Upper lobe of left lung (tissue), 4 donors: ENCODE measurements around the gene ARL5C.

Experiments used
- EP300 ChIP-seq, 4 donors: sonication (generic); formaldehyde crosslinking; IDR thresholded peaks; one replicate each; pipeline ENCODE4 v1.5.1; 2017; ENCODE audit warnings: antibody characterized with exemption in 4 of 4, control low read depth in 2 of 4
- POLR2A ChIP-seq, 4 donors: fragments of 450-650 bp; IDR thresholded peaks; one replicate each; pipeline ENCODE4 v1.5.1; 2016 to 2017; ENCODE audit warnings: antibody characterized with exemption in 4 of 4, mild to moderate bottlenecking in 2 of 4
- POLR2AphosphoS5 ChIP-seq, 2 donors: sonication (generic); formaldehyde crosslinking; IDR thresholded peaks; one replicate each; pipeline ENCODE4 v1.5.1; 2017; ENCODE audit warnings: antibody characterized with exemption in 2 of 2
- TF ChIP-seq, protein P1 (sequence below), 6 experiments: fragments of 450-650 bp in 4 of 6; fragments of 200-600 bp in 2 of 6; sonication (generic) in 2 of 6; IDR thresholded peaks; one replicate each; pipeline ENCODE4 v1.5.1; 2016 to 2019; ENCODE audit warnings: antibody characterized with exemption in 6 of 6

DNA sequence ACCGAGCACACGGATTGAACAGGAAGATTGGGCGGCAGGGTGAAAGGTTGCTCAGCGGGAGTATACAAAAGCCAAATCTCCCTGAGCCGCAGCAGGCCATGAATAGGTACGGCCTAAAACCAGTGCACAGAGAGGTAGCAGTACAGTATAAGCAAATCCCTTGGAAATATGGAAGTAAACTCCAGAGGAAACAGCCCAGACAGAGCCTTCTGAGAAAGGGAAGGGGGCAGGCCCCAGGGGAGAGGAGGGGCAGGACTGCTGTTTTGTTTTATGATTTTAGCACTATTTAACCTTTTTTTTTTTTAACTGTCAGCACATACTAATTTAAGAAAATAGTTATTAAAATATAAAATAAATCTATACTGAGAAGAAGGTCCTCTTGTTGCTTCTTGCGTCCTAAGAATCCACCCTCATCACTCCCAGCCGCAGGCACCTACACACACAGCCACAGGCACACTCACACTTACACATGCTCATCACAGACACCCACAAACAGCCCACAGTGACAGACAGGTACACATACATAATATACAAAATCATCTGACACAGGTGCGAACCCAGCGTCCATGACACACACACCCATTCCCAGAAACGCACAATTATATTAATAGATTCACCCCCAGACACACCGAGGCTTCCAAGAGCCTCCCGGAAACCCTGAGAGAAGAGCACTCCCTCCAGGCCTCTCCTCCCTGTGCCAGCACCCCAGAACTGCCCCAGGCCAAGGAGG is 27.4 kb downstream of the ARL5C start:
- TF ChIP-seq POLR2AphosphoS5 (IDR thresholded peaks at IDR 0.05) = no peak
- TF ChIP-seq, protein P1, sequence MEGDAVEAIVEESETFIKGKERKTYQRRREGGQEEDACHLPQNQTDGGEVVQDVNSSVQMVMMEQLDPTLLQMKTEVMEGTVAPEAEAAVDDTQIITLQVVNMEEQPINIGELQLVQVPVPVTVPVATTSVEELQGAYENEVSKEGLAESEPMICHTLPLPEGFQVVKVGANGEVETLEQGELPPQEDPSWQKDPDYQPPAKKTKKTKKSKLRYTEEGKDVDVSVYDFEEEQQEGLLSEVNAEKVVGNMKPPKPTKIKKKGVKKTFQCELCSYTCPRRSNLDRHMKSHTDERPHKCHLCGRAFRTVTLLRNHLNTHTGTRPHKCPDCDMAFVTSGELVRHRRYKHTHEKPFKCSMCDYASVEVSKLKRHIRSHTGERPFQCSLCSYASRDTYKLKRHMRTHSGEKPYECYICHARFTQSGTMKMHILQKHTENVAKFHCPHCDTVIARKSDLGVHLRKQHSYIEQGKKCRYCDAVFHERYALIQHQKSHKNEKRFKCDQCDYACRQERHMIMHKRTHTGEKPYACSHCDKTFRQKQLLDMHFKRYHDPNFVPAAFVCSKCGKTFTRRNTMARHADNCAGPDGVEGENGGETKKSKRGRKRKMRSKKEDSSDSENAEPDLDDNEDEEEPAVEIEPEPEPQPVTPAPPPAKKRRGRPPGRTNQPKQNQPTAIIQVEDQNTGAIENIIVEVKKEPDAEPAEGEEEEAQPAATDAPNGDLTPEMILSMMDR (IDR thresholded peaks at IDR 0.05) = no peak
- no peak for TF ChIP-seq POLR2A (IDR thresholded peaks at IDR 0.05)
- no peak for TF ChIP-seq EP300 (IDR thresholded peaks at IDR 0.05)
